Measurements from ENCODE around the gene KRTAP13-2. TPM values are rescaled to one million over a fixed set of nuclear protein-coding genes. Genes with fewer than 3 reads are reported as not detected.

Gene KRTAP13-2
- total RNA-seq, 1 donor, result not detected

- TF ChIP-seq CTCF (IDR thresholded peaks at IDR 0.05; ENCODE audit: insufficient read depth, low read depth, low read length), result no peak
- DNase-seq (ENCODE audit: low read depth), result no peak
Observed at GRCh38 chr21:30355906-30356305, 16.2 kb downstream of the KRTAP13-2 start.

GRCh38 chr21:30354308-30355005 is 17.6 kb downstream of the KRTAP13-2 start:
- TF ChIP-seq CTCF (IDR thresholded peaks at IDR 0.05; ENCODE audit: insufficient read depth, low read depth, low read length), result no peak
- DNase-seq (ENCODE audit: low read depth), result no peak
- H3K4me3 ChIP-seq (ENCODE audit: low read depth, low read length), result no peak overlapping the region

More at GRCh38 chr21:30355906-30356305, 16.2 kb downstream of the KRTAP13-2 start:
- H3K4me3 ChIP-seq (ENCODE audit: low read depth, low read length), result no peak overlapping the region

- DNase-seq (ENCODE audit: low read depth), result no peak
- H3K4me3 ChIP-seq (ENCODE audit: low read depth, low read length), result no peak overlapping the region
- TF ChIP-seq CTCF (IDR thresholded peaks at IDR 0.05; ENCODE audit: insufficient read depth, low read depth, low read length), result no peak
Observed at GRCh38 chr21:30351534-30351933, 20.5 kb downstream of the KRTAP13-2 start.

GRCh38 chr21:30349572-30349971 is 22.5 kb downstream of the KRTAP13-2 start:
- no peak for DNase-seq (ENCODE audit: low read depth)
- no peak overlapping the region for H3K4me3 ChIP-seq (ENCODE audit: low read depth, low read length)
- no peak for TF ChIP-seq CTCF (IDR thresholded peaks at IDR 0.05; ENCODE audit: insufficient read depth, low read depth, low read length)

- no peak for DNase-seq (ENCODE audit: low read depth)
- H3K4me3 ChIP-seq (ENCODE audit: low read depth, low read length), result no peak within 1 kb of the TSS
- TF ChIP-seq CTCF (IDR thresholded peaks at IDR 0.05; ENCODE audit: insufficient read depth, low read depth, low read length), result no peak
Observed at GRCh38 chr21:30348506-30348905, 23.6 kb downstream of the KRTAP13-2 start, which contains the start of gene KRTAP23-1. Gene KRTAP23-1, minus strand, starts transcription at chr21:30348606. Its CDS starts 0 bp downstream, at chr21:30348606.

GRCh38 chr21:30345014-30345413 is 27.1 kb downstream of the KRTAP13-2 start:
- no peak overlapping the region for H3K4me3 ChIP-seq (ENCODE audit: low read depth, low read length)
- no peak for DNase-seq (ENCODE audit: low read depth)
- no peak for TF ChIP-seq CTCF (IDR thresholded peaks at IDR 0.05; ENCODE audit: insufficient read depth, low read depth, low read length)
